Measurements from ENCODE around the gene FAM107A.

The FAM107A gene

DNA sequence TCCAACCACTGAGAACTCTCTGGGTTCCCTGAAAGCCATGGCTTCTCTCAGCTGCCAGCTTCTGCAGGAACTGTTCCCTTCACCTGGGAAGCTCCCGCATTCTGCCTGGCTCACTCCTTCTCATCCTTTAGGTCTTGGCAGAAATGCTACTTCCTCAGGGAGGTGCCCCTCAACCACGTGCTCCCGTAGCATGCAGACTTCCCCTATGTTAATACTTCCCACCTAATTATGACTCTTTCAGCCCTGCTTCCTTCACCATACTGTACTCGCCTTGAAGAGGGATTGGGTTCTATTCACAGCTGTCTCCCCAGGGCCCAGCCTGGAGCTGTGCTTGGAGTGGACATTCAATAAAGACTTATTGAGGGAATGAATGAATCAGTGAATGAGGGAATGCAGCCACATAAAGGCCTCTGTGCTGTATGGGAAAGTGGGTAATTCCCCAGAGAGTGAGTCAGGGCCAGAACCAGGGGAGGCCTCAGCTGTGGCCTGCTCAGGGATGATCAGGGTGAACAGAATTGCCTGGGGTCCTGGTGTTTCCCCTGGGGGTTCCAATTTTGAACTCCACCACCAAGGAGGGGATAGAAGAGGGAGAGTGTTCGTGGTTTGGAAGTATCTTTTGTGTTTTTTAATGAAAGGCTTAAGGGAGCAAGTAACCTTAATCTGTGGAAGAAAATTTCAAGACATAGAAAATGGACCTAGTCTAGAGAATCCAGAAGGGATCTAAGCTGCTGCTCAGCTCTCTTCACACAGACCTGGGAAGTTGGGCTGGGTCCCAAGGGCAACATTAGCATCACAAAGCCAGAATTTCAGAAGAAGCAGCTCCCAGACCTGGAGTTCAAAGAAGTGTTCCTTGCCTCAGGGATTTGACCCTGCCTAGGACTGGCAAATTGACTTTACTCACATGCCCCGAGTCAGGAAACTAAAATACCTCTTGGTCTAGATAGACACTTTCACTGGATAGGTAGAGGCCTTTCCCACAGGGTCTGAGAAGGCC is 14.6 kb upstream of the FAM107A start:
- DNase-seq (ENCODE audit: low spot score) = no peak

DNA sequence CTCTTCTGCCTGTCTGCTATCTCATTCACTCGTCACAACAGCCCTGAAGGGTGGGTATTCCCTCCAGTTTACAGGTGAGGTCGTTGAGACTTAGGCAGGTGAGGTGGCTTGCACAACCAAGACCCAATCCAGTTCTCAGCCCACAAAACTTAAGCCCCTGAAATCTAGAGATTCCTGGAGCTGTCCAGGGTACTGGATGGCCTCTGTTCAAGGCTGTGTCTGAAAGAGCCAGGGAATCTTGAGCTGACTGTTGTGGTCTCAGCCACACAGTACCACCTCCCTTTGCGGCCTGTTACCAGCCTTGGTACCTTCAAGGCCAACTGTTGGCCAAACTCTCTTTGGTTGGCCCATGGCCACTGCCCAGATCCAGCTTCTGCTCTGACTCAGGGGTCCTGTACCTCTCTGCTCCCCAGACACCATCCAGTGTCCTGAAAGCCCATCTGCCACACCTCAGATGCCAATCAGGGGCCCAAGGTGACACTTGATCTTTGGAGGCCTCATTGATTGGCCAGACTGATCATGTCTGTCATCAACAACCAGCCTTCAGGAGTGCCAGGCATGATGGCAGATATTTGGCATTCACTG is 10.9 kb upstream of the FAM107A start:
- peak; percentile 24 for DNase-seq (ENCODE audit: low spot score)

DNA sequence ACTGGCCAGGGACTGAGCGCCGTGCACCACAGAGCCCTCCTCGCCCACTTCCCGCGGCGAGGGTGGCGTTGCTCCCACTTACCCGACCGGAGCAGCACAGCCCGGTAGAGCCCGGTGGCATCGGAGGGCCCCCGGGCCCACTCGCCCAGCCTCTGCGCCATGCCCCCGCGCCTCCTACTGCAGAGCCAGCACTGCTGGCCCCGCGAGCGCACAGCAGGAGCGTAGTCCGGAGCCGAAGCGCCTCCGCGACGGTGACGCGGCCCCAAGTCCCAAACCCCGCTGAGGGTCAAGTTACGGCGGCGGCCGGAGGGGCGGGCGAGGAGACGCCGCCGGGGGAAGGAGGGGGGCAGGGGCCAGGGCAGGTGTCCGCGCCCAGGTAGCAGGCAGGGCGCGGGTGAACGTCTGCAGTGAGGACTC is 9.6 kb upstream of the FAM107A start:
- DNase-seq (ENCODE audit: low spot score) = no peak

DNA sequence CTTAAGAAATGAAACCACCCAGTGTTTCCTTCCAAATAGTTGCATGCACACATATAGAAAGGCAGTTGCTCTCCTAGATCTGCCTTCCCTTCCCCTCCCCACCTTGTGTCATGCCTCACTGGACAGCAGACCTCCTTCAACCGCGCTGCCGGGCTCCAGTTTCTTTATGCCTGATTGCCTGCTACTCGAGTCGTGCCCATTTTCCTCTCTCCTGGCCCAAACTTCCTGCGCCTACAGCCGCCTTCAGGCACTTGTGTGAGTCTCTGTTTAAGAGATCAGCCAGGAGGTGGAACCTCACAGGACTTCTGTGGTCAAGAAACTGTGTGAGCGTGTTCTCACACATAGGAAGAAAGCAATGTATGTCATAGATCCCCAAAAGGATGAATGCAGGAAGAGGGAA is 8.8 kb upstream of the FAM107A start:
- no peak for DNase-seq (ENCODE audit: low spot score)

DNA sequence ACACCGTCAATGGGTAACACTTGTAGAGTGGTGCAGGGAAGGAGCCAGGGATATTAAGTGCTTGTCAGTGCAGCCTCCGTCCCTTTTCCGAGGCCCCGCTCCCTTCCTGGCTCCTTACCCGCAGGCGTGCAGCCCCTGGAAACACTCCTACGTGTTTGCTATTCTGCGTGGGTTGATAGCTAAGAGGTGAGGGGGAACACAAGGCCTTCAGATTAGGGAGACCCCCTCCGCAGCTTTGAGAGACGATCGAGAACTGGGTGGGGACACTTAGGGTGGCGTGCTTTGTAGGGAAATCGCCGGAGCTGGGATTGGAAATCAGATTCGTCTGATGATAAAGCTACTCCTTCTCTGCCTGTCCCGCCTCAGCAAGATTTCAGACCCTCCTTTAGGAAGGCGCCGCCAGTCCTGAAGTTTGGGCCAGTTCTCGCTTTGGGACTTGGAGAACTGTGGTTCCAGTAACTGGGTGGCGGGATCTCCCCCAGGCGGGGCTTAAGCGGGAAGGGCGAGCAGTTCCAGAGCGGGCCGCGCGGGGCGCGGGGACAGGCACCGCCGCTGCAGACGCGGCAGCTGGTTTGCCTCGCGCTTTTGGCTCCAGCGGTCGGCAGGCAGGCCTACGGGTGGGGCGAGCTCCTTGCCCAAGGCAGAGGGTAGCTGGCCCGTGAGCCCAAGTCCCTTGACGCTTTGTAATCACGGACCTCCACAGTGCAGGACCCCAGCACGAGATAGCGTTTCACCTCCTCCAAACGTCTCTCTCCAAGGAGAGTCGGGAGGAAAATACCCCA is 8.0 kb upstream of the FAM107A start:
- DNase-seq (ENCODE audit: low spot score) = peak; percentile 81

DNA sequence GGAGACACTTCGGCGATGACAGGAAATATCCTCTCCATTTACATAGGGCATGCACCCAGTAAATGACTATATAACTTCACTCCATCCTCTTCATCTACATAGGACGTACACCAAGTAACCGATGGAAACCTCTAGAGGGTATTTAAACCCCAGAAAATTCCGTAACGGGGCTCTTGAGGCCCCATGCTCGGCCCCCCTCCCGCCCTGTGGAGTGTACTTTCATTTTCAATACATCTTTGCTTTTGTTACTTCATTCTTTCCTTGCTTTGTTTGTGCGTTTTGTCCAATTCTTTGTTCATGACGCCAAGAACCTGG is 7.5 kb upstream of the FAM107A start:
- DNase-seq (ENCODE audit: low spot score) = no peak

DNA sequence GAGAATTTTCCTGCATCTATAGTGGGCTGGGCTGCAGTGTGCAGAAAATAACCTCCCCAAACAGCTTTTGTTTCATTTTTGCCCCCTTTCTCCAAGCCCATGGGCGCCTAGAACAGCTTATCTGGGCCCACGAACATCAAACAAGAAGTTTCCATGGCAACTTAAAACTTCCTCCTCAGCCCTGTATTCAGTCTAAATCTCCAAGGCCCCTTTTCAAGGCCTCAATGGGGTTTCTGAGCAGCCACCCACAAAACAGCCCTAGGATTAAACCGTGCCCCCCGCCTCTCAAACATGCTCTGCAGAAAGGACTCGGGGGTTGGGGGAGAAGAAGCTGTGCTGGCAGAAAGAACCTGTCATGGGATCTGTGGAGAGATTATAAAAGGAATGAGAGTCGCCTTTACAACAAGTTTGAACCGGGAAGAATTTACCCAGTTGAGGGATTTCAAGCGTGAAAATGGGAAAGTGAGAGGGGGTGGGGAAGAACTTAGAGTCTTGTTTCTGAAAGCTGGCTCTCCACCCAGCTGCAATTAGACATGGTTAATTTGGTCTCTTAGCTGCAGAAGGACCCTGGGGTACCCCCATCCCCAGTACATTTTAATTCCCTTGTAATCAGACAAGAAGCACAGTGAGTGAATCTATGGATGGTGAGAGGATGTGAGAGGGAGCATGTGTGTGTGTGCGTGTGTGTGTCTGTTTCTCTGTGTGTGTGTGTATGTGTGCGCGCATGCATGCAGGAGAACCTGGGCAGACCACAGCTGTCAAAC is 4.3 kb upstream of the FAM107A start:
- no peak for DNase-seq (ENCODE audit: low spot score)

DNA sequence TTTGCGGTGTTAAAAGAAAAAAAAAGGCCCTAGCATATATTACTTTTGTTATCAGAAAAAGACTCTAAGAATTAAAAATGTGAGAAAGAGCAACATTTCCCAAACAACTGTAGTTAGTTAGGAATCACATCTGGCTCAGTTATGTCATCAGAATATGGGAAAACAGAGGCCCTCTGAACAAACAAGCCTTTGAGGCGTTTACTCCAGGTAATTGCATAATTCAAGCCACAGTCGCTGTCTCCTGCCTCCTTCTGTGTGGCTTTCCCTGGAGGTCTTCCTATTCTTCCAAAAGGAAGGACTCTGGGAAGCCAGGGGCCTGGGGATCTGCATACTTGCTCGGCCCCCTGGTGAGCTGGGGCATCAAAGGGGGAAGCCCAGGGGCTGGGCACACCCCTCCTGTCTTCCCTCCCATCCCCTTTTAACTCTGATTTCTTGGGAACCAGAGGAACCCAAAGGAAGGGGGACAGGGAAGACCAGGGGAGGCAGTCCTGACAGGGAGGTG is 3.7 kb upstream of the FAM107A start:
- no peak for DNase-seq (ENCODE audit: low spot score)

DNA sequence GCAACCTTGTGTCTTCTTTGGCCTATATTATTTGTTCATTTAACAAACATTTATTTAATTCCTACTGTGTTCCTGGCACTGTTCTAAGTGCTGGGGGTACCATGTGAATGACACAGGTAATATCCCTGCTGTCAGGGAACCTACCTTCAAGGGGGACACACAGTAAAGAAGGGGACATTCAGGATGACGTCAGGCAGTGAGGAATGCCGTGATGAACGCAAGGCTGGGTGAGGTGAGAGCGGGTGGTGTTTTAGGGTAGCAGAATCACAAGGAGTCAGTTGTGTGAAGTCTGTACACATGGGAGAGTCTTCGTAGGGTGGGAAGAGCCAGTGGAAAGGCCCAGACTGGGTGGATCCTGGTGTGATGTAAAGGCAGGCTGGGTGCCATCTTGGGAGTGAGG is 1.7 kb upstream of the FAM107A start:
- no peak for DNase-seq (ENCODE audit: low spot score)

DNA sequence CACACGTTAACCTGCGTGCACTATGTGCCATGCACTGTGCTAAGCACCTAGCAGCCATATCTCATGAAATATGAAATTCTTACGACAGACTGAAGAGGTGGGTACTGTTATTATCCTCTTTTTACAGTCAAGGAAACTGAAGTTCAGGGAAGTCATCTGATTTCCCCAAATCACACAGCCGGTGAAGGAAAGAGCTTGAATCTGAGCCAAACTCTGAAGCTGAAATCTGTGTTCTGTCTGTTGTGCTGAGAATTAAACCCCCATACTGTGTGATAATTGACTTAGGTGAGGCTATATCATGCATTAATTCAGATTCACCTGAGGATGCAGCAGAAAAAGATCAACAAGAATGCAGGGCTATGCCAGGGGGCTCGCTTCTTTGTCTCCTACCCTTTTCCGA is 475 bp downstream of the FAM107A start:
- DNase-seq (ENCODE audit: low spot score) = no peak

DNA sequence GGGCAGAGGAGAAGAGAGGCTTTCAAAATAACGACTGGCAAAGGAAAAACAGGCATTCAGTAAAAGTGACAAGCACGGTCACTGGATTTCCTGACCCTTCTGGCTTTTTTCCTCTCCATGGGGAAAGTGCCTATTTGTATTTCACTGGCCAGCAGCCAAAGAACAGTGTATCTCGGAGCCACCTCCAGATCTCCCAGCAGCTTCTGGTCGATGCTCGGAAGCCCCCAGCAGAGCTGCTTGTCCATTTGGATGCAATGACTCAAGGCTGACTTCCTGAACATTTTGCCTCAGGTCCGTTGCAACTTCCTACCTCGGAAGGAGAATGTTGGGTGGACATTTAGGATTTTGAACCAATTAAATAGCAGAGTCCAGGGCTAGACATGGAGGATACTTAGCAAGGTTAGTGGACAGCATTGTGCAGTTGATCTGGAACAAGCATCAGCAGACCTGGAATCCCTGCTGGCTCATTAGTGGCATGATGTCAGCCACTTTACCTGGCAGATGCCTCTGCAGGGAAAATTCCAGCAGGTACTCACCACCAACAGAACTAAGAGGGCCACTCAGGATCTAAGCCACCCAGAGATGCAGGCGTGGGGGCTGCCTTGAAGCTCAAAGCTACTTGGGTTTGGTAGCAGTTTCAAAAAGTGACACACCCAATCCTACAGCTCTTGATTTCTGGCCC is 1.1 kb downstream of the FAM107A start:
- DNase-seq (ENCODE audit: low spot score) = no peak

DNA sequence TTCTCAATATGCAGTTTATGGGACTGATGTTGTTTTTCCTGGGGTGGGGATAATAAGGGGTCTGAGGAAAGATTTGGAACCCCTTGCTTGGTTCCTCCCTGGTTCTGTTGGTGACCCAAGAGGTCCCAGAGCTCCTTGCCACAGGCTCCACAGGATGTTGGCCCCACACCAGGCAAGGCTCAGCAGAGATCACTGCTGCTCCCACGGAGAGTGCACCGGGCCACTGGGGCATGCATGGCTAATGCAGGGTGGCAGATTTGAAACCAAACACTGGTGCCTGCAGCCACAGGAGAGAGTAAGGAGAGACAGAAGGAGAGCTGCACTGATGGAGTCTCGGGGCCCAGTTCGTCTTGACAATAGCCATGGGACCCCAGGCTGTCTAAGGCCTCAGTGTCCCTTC is 2.5 kb downstream of the FAM107A start:
- no peak for DNase-seq (ENCODE audit: low spot score)

DNA sequence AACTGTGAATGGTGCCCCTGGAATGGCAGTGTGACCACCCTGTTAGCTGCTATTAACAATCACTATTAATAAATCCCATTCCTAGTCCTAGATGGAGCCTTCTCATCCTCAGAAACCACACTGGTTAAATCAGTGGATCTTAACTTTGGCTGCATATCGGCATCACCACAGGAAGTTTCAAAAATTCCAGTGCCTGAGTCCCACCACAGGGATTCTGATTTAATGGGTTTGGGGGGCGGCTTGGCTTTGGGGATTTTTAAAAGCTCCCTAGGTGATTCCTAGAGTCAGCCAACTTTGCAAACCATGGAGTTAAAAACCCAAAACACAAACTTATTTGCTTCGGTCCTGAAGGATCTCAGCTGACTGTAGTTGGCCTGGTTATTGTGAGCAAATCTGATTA is 3.1 kb downstream of the FAM107A start:
- no peak for DNase-seq (ENCODE audit: low spot score)

DNA sequence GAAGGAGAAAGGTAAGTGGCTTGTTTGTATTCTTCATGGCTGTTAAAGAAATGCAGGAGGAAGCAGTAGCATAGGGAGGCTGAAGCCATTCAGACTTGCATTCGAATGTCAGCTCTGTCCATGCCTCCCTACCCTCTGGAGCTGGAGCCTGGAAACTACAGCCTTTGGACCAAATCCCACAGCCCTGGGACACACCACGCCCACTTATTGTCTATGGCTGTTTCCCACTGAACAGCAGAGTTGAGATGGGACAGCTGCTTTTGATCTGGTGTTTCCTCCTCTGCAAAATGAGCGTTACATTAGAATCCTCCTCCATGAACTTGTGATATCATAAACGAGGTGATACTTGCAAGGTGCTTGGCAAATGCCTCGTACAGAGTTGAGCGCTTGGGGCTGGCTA is 3.6 kb downstream of the FAM107A start:
- no peak for DNase-seq (ENCODE audit: low spot score)

DNA sequence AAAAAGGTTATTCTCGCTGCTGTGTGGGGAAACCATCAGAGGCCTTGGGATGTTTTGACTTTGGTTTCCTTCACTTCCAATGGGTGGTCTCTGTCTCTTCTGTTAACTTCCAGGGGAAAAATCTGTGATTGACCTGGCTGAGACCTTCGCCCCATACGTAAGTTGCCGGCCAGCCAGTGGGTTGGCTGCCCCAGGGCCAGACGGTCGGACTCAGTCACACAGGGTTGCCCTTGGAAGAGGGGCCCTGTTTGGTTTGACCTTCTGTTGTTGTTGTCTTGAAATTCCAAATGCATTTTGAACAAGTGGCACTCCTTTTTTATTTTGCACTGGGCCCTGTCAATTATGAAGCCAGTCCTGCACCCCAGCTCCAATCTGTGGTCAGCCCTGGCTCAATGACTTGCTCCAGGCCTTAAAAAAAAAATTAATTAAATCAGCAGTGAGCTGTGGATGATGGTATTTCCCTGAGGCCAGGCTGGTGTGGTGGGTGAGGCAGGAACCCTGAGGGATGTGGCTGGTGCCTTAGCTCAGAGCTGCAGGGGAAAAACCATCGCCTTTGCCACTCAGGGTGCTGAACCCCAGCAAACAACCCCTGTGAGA is 4.5 kb downstream of the FAM107A start:
- no peak for DNase-seq (ENCODE audit: low spot score)

DNA sequence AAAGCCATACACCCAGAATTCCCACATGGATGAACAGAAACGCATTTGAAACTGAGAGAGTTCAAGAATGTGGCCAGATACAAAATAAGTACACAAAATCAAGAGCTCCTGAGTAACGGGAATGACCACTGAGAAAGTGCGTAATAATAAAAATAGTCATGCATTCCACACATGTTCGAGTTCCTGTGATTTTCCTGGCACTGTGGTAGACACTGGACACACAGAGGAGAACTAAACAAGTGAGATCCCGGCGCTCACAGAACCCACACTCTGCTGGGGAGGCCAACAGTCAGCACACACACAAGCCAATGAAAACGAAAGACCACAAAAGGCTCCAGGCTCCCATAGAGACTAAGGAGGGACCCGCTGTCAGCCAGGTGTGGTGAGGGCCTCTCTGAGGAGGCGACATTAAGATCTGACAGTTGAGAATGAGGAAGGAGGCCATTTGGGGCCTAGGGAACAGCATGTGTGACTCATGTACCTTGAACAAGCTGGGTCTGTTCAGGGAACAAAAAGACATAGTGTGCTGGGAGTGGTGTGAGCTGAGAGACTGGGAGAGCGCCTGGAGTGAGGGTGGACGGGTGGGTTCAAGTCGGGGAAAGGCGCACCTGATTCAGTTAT is 5.1 kb downstream of the FAM107A start:
- DNase-seq (ENCODE audit: low spot score) = no peak

DNA sequence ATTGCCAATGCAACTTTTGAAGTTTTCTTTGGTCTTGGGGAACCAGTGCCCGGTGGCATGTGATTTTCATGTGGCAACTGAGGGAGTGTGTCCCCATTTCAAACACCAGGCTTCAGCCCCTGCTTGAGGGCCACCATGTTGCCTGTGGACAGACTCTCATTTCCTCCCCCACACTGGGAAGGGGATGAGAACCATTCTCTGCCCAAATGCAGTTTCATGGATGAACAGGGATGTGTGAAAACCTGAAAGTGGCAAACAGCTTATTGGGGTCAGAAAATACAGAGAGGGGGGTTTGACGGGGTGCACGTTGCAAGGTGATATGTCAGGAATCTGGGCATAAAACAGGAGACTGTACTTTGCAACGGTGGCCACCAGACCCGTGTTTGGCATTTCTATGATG is 6.3 kb downstream of the FAM107A start:
- DNase-seq (ENCODE audit: low spot score) = no peak

DNA sequence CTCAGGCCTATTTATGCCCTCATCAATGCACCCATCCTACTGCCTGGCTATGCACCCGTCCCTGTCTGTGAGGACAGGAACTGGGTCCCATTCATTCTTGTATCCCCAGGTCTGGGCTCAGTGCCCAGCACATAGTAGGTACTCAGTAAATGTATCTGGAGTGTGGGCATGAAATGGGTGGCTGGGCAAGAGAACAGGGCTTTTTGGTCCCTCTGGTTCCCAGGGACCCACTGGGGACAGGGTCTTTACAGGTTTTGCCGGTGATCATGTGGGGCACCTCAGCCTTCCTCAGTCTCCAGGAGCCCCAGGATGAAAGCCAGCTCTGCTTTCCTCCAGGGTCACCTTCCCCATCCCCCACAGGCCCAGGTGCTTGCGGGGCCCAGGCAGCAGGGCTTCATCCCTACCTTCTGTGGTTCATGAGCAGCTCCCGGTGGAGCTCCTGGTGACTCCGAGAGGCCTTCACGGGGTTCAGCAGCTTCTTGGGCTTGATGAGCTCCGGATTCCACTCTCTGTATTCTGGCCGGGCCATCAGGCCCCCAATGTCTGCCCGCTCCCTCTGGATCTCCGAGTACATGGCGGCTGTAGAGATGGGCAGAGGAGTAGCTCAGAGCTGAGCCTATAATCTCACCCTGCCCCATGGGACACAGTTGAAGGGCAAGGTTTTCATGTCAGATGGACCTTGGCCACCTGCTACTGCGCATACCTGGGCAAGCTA is 7.7 kb downstream of the FAM107A start:
- no peak for DNase-seq (ENCODE audit: low spot score)

DNA sequence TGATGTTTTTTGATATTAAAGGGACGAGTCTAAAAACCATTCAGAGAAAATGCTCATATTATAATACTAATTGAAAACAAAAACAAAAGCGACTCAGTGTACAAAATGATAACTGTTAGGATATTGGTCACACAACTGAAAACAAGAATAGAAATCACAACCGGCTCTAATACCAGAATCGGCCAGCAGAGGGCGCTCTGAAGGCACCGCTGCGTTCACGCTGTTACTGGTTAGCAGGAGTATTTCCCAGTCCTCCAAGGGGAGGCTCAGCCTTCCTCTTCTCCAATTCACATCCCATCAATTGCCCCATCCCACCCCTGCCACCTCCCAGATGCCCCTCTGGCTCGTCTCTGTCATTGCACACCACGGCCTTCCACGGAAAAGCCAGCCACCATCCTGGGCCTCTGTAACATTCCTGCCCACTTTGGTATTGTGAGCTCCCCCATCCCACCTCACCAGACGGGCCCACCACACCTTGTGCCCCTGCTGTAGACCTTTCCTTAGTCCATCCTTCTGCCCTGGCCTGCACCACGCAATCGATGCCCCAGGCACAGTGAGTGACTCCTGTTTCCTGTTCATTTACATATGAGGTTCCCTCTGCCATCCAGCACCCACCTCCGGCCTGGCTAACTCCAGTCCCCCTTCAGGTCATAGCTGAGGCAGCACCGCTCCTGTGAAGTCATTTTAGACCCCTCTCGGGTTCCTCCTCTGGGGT is 8.5 kb downstream of the FAM107A start:
- DNase-seq (ENCODE audit: low spot score) = peak; percentile 43

DNA sequence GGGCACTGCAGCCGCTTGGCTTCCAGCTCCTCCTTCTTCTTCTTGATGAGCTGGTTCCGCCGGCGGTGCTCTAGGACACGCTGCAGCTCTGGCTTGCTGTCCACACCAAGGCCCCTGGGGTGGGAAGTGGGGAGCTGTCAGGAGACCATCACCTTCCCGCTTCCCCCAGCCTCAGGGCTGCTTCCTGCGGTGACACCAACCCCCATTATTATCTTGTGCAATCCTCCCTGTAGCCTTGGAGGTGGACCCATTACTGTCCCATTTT is 10.0 kb downstream of the FAM107A start:
- DNase-seq (ENCODE audit: low spot score) = no peak
